Measurements from ENCODE around the gene DCP1A.
"Not testable (repeated sequence)": the region's sequence is repeated elsewhere in the genome, so short reads cannot be mapped to it uniquely, and the experiment has no call there.

DCP1A gene

DNA sequence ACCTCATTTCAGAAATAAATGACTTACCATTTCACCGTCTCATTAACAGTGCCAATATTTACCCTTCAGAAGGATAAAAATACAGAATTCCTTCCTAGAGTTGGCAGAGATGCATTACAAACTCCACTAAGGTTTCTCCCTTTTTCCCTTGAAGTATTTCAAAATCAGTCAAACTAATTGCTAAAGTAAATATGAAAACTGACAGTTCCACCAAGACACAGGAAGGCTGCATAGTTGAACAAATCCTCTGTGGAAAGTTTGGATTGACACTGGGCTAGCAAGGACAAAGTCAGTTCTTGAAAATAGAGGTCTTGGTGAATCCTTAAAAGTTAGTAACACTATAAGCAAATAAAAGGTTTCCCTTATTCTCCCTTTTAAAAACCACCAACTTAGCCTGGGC is 34.5 kb downstream of the DCP1A start:
- DNase-seq (ENCODE audit: low read depth) = no peak
- H3K4me3 ChIP-seq (ENCODE audit: control insufficient read depth, low read depth, low read length) = no peak overlapping the region
- TF ChIP-seq, protein P1, sequence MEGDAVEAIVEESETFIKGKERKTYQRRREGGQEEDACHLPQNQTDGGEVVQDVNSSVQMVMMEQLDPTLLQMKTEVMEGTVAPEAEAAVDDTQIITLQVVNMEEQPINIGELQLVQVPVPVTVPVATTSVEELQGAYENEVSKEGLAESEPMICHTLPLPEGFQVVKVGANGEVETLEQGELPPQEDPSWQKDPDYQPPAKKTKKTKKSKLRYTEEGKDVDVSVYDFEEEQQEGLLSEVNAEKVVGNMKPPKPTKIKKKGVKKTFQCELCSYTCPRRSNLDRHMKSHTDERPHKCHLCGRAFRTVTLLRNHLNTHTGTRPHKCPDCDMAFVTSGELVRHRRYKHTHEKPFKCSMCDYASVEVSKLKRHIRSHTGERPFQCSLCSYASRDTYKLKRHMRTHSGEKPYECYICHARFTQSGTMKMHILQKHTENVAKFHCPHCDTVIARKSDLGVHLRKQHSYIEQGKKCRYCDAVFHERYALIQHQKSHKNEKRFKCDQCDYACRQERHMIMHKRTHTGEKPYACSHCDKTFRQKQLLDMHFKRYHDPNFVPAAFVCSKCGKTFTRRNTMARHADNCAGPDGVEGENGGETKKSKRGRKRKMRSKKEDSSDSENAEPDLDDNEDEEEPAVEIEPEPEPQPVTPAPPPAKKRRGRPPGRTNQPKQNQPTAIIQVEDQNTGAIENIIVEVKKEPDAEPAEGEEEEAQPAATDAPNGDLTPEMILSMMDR (IDR thresholded peaks at IDR 0.05; ENCODE audit: control insufficient read depth, insufficient read depth, low read depth, low read length, missing control alignments) = no peak

DNA sequence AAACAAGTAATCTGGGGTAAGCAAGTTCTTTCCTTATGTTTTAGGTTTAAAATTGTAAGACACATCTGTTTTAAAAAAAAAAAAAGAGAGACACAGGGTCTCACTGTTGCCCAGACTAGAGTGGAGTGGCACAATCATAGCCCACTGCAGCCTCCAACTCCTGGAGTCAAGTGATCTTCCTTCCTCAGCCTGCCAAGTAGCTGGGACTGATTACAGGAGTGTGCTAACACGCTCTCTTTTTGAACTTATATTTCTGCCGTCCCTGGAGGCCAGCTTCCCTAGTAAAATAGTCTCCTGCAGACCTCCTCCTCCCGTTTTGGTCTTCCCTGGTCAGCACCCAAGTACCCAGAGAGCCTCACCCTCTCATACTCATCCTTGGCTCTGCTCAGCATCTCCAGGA is 35.5 kb downstream of the DCP1A start:
- DNase-seq (ENCODE audit: low read depth) = no peak
- TF ChIP-seq, protein P1 (IDR thresholded peaks at IDR 0.05; ENCODE audit: control insufficient read depth, insufficient read depth, low read depth, low read length, missing control alignments) = no peak
- H3K4me3 ChIP-seq (ENCODE audit: control insufficient read depth, low read depth, low read length) = no peak overlapping the region

DNA sequence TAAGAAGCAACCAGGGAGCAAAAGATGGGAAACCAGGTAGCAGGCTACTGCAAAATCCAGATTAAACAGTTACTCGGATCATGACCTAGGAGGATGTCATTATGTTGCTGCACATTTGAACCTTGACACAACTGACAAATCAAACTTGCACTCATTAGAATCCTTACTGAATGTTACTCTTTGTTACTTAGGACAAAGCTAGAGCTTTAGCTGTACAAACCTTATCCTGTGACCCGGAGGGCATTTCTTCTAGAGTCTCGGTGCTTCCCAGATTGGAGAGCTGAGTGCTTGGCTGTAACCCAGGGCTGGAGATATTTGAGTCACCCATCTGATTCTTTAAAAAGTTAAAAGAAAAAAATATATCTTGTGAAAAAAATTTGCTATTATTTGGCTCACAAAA is 43.4 kb downstream of the DCP1A start:
- DNase-seq (ENCODE audit: low read depth) = no peak
- no peak overlapping the region for H3K4me3 ChIP-seq (ENCODE audit: control insufficient read depth, low read depth, low read length)
- TF ChIP-seq, protein P1 (IDR thresholded peaks at IDR 0.05; ENCODE audit: control insufficient read depth, insufficient read depth, low read depth, low read length, missing control alignments) = no peak

DNA sequence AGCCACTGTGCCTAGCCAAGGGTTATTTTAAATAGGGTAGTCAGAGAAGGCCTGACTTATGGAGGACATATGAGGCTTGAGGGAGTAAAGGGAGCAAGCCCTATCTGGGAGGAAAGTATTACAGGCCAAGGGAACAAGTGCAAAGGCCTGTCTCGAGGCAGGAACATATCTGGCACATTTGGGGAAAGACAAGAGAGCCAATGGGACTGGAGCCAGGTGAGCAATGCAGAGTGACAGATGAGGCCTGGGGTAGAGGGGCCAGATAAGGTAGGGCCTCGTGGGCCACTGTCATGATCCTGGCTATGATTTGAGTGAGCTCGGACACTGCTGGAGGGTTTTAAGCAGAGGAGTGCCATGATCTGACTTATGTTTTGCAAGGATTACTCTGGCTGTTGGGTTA is 43.8 kb downstream of the DCP1A start:
- TF ChIP-seq, protein P1 (IDR thresholded peaks at IDR 0.05; ENCODE audit: control insufficient read depth, insufficient read depth, low read depth, low read length, missing control alignments) = no peak
- H3K4me3 ChIP-seq (ENCODE audit: control insufficient read depth, low read depth, low read length) = no peak overlapping the region
- no peak for DNase-seq (ENCODE audit: low read depth)

DNA sequence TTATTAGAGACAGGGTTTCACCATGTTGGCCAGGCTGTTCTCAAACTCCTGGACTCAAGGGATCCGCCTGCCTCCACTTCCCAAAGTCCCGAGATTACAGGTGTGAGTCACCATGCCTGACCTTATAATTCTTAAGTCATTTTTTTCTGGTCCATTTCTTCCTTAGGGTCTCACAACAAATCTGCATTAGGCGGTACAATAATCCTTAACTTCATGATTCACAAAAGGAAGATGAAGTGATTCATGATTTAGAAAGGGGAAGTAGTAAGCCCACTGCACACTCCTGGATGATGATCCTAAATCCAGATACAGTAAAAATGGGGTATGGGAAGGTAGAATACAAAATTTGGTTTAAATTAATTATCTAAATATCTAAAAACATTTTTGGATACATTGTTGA is 46.5 kb downstream of the DCP1A start:
- no peak overlapping the region for H3K4me3 ChIP-seq (ENCODE audit: control insufficient read depth, low read depth, low read length)
- TF ChIP-seq, protein P1 (IDR thresholded peaks at IDR 0.05; ENCODE audit: control insufficient read depth, insufficient read depth, low read depth, low read length, missing control alignments) = no peak
- DNase-seq (ENCODE audit: low read depth) = no peak

DNA sequence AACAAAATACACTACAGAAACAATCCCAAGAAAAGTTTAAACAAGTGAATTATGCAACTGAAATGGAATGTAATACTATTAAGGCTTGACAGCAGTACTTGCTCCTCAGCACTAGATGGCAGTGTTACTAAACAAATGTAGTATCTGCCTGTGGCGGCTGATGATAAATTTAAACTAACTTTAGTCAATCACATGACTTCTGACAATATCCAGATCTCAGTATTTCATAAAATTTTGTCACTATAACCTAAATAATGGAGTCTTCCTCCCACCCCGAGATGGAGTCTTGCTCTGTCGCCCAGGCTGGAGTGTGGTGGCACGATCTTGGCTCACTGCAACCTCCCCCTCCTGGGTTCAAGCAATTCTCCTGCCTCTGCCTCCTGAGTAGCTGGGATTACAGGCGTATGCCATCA is 47.7 kb downstream of the DCP1A start:
- H3K4me3 ChIP-seq (ENCODE audit: control insufficient read depth, low read depth, low read length) = not testable (repeated sequence)
- TF ChIP-seq, protein P1 (IDR thresholded peaks at IDR 0.05; ENCODE audit: control insufficient read depth, insufficient read depth, low read depth, low read length, missing control alignments) = peak; percentile 75
- peak; percentile 21 for DNase-seq (ENCODE audit: low read depth)

DNA sequence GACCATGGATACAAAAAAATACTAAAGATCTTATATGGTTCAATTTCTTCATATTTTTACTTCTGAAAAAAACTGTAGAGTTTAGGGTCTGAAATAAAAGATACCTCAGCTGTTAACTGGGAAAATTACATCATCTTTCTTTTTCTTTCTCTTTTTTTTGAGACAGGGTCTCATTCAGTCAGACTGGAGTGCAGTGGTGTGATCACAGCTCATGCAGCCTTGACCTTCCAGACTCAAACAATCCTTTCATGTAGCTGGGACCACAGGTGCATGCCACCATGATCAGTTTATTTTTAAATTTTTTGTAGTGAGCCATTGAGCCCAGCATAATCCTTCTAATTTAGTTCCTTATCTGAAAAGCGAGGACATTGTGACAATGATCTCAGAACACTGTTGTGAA is 51.9 kb downstream of the DCP1A start:
- DNase-seq (ENCODE audit: low read depth) = no peak
- H3K4me3 ChIP-seq (ENCODE audit: control insufficient read depth, low read depth, low read length) = no peak overlapping the region
- TF ChIP-seq, protein P1 (IDR thresholded peaks at IDR 0.05; ENCODE audit: control insufficient read depth, insufficient read depth, low read depth, low read length, missing control alignments) = no peak
